GM03348 (cell line): ENCODE measurements around the gene PCDHGC3.

ENCODE experiments used
- DNase-seq: peaks from one replicate; pipeline ENCODE4 v3.0.0; 2012; ENCODE audit warnings: low spot score

PCDHGC3 gene

GRCh38 chr5:141508798-141509611 lies 33.2 kb downstream of the PCDHGC3 start:
- DNase-seq: peak; percentile 94

GRCh38 chr5:141510160-141510559 lies 34.4 kb downstream of the PCDHGC3 start:
- no peak for DNase-seq

- no peak for DNase-seq
These were observed 35.3 kb downstream of the PCDHGC3 start for GRCh38 chr5:141510850-141511601.

GRCh38 chr5:141511771-141512325 lies 36.1 kb downstream of the PCDHGC3 start:
- no peak for DNase-seq

- peak; percentile 74 for DNase-seq
These were observed 36.7 kb downstream of the PCDHGC3 start for GRCh38 chr5:141512390-141512910.

- DNase-seq: peak; percentile 22
These were observed 37.3 kb downstream of the PCDHGC3 start for GRCh38 chr5:141512911-141513626.

- DNase-seq: peak; percentile 76
These were observed 38.0 kb downstream of the PCDHGC3 start for GRCh38 chr5:141513627-141514329.

GRCh38 chr5:141514330-141515133 lies 38.8 kb downstream of the PCDHGC3 start:
- DNase-seq: peak; percentile 63

- DNase-seq: no peak
These were observed 39.4 kb downstream of the PCDHGC3 start for GRCh38 chr5:141515141-141515540.

- no peak for DNase-seq
These were observed 40.3 kb downstream of the PCDHGC3 start for GRCh38 chr5:141515946-141516671.

- peak; percentile 64 for DNase-seq
These were observed 40.9 kb downstream of the PCDHGC3 start for GRCh38 chr5:141516672-141517025.

- DNase-seq: no peak
These were observed 41.5 kb downstream of the PCDHGC3 start for GRCh38 chr5:141517312-141517711.

GRCh38 chr5:141517880-141518617 lies 42.3 kb downstream of the PCDHGC3 start:
- peak; percentile 21 for DNase-seq

- DNase-seq: no peak
These were observed 42.9 kb downstream of the PCDHGC3 start for GRCh38 chr5:141518618-141519015.

GRCh38 chr5:141519605-141520565 lies 44.1 kb downstream of the PCDHGC3 start:
- no peak for DNase-seq

- peak; percentile 82 for DNase-seq
These were observed 45.5 kb downstream of the PCDHGC3 start for GRCh38 chr5:141521244-141521781.

- no peak for DNase-seq
These were observed 46.5 kb downstream of the PCDHGC3 start for GRCh38 chr5:141522301-141522700.

GRCh38 chr5:141523991-141524390 lies 48.2 kb downstream of the PCDHGC3 start:
- DNase-seq: no peak
